Endothelial cell of umbilical vein (primary cell): Measurements from ENCODE around the gene ZNF548. TPM values are rescaled to one million over a fixed set of nuclear protein-coding genes. Genes with fewer than 3 reads are reported as not detected.
A peak's percentile ranks its signal among the peaks of the same experiment; 100 is the strongest.

Source experiments
- BruUV-seq: library from RNA; stranded (reverse); fragments of 400-500 nt; replicated peaks from 2 replicates; lab custom pipeline; 2021; lab: Mats Ljungman, UMichigan
- CTCF ChIA-PET: fragments of 300-600, 350-600 bp; sonication (Branson Sonifier 250); formaldehyde crosslinking; loops from one replicate; lab custom pipeline; 2021; ENCODE audit warnings: antibody characterized with exemption, inconsistent platforms; lab: Charles Lee
- POLR2A ChIA-PET: fragments of 300-600, 350-600 bp; sonication (Branson Sonifier 250); formaldehyde crosslinking; loops from one replicate; lab custom pipeline; 2021; ENCODE audit warnings: antibody characterized with exemption, inconsistent platforms; lab: Charles Lee
- DNase-seq: peaks from one replicate; pipeline ENCODE4 v3.0.0-alpha.2; 2011; ENCODE audit warnings: low read depth, low spot score
- FAIRE-seq: peaks from 2 replicates; lab custom pipeline; 2011; peaks lifted over from hg19 to GRCh38; lab: Jason Lieb, UNC
- H2AFZ ChIP-seq: 2 replicates; pipeline ENCODE4 v1.6.0; 2012; ENCODE audit warnings: low read depth, low read length, control low read depth, inconsistent platforms
- H3K27ac ChIP-seq: 2 replicates; pipeline ENCODE4 v1.5.1; 2011; ENCODE audit warnings: low read depth, mild to moderate bottlenecking, control low read depth, low read length, moderate library complexity; ENCODE audit not compliant: insufficient read depth
- H3K27me3 ChIP-seq, 2 experiments: 2 replicates each; pipeline versions ENCODE4 v1.6.0 to v1.6.1; 2011; ENCODE audit warnings: low read length in 2 of 2, mixed read lengths in 1 of 2; ENCODE audit not compliant: control insufficient read depth in 2 of 2, insufficient read depth in 2 of 2
- H3K36me3 ChIP-seq, 2 experiments: 2 replicates in 1 of 2; 3 replicates in 1 of 2; pipeline ENCODE4 v1.5.1; 2011; ENCODE audit warnings: low read length in 2 of 2, mild to moderate bottlenecking in 1 of 2, moderate library complexity in 1 of 2; ENCODE audit not compliant: control insufficient read depth in 2 of 2, insufficient read depth in 2 of 2; ENCODE audit errors: extremely low read depth in 1 of 2
- H3K4me1 ChIP-seq: 3 replicates; pipeline ENCODE4 v1.5.1; 2011; ENCODE audit warnings: mild to moderate bottlenecking, low read length; ENCODE audit not compliant: control insufficient read depth, insufficient read depth; ENCODE audit errors: extremely low read depth
- H3K4me2 ChIP-seq: 2 replicates; pipeline ENCODE4 v1.6.1; 2011; ENCODE audit warnings: low read length, control low read depth, mixed read lengths; ENCODE audit not compliant: insufficient read depth
- H3K4me3 ChIP-seq, 3 experiments: fragments of 200-600 bp in 1 of 3; sonication (generic), shearing (Covaris generic) in 1 of 3; replicated peaks in 1 of 3; 2 replicates each; pipeline ENCODE4 v1.5.1; 2011 to 2016; ENCODE audit warnings: control low read depth in 3 of 3, low read length in 3 of 3, mild to moderate bottlenecking in 2 of 3, inconsistent platforms in 1 of 3, low read depth in 1 of 3, moderate library complexity in 1 of 3; ENCODE audit not compliant: insufficient read depth in 1 of 3
- H3K79me2 ChIP-seq: 2 replicates; pipeline ENCODE4 v1.6.0; 2012; ENCODE audit warnings: low read length, inconsistent platforms; ENCODE audit not compliant: control insufficient read depth, insufficient read depth
- H3K9ac ChIP-seq: replicated peaks from 2 replicates; pipeline ENCODE3; 2011; ENCODE audit warnings: low read length, control low read depth; ENCODE audit not compliant: insufficient read depth; ENCODE audit errors: extremely low read depth
- H3K9me1 ChIP-seq: replicated peaks from 3 replicates; pipeline ENCODE4 v1.6.0; 2011; ENCODE audit warnings: mild to moderate bottlenecking, low read length; ENCODE audit not compliant: control insufficient read depth, insufficient read depth; ENCODE audit errors: extremely low read depth
- H3K9me3 ChIP-seq: replicated peaks from 2 replicates; pipeline ENCODE4 v1.5.1; 2012; ENCODE audit warnings: low read length, inconsistent platforms; ENCODE audit not compliant: control insufficient read depth, insufficient read depth
- H4K20me1 ChIP-seq: replicated peaks from 2 replicates; pipeline ENCODE3; 2011; ENCODE audit warnings: mild to moderate bottlenecking, low read length; ENCODE audit not compliant: control insufficient read depth, insufficient read depth; ENCODE audit errors: extremely low read depth
- CTCF ChIP-seq, 2 donors: IDR thresholded peaks; 1 replicate in 1 of 2; 2 replicates in 1 of 2; pipeline ENCODE4 v1.5.1; 2011; ENCODE audit warnings: low read length in 2 of 2, mild to moderate bottlenecking in 2 of 2, moderate library complexity in 2 of 2, control low read depth in 1 of 2, inconsistent platforms in 1 of 2, low read depth in 1 of 2; ENCODE audit not compliant: insufficient read depth in 1 of 2; ENCODE audit errors: extremely low read depth in 1 of 2
- EZH2 ChIP-seq: IDR thresholded peaks from 2 replicates; pipeline ENCODE4 v1.6.1; 2012; ENCODE audit warnings: borderline replicate concordance, low read depth, mild to moderate bottlenecking, moderate library complexity, low read length, inconsistent platforms; ENCODE audit not compliant: severe bottlenecking
- GATA2 ChIP-seq: IDR thresholded peaks from 2 replicates; pipeline ENCODE4 v1.7.0; 2011; ENCODE audit warnings: low read depth, mild to moderate bottlenecking, moderate library complexity, mixed read lengths, low read length; ENCODE audit not compliant: insufficient read length, insufficient read depth
- JUN ChIP-seq: IDR thresholded peaks from 2 replicates; pipeline ENCODE4 v1.6.1; 2011; ENCODE audit warnings: borderline replicate concordance, low read depth; ENCODE audit not compliant: insufficient read length, insufficient read depth
- MAX ChIP-seq: IDR thresholded peaks from 2 replicates; pipeline ENCODE4 v1.6.1; 2011; ENCODE audit not compliant: insufficient read depth, insufficient read length
- MYC ChIP-seq: IDR thresholded peaks from one replicate; pipeline ENCODE4 v1.6.1; 2011; ENCODE audit warnings: mild to moderate bottlenecking, low read depth, low read length
- POLR2A ChIP-seq: IDR thresholded peaks from 2 replicates; pipeline ENCODE4 v1.6.1; 2012; ENCODE audit warnings: low read depth, mild to moderate bottlenecking, control low read depth, low read length
- POLR2AphosphoS5 ChIP-seq: IDR thresholded peaks from 2 replicates; pipeline ENCODE4 v1.6.1; 2012; ENCODE audit warnings: low read depth, mild to moderate bottlenecking, control low read depth, low read length, moderate library complexity; ENCODE audit not compliant: insufficient read depth
- dilution Hi-C: fragments of 300-500 bp; cut with MboI; formaldehyde crosslinking; loops from one replicate; pipeline ENCODE4 v1.15.0; 2019; ENCODE audit warnings: low sequenced_read_pairs; ENCODE audit not compliant: extremely low pct_ligation_motif_present
- intact Hi-C: fragments of 100-400 bp; cut with micrococcal nuclease; formaldehyde crosslinking; loops from one replicate; pipeline ENCODE4 v1.10.0; 2022
- polyA plus RNA-seq, 4 experiments: library from polyadenylated mRNA; depleted of rRNA in 3 of 4; stranded (reverse) in 3 of 4; unstranded in 1 of 4; fragments of >200 nt; gene quantifications; 2 replicates each; pipeline versions ENCODE4 v1.2.1 to v1.2.3, GENCODE V29; 2011 to 2012; ENCODE audit warnings: missing spikeins in 1 of 4
- total RNA-seq: library from RNA; stranded (reverse); gene quantifications from 2 replicates; pipeline ENCODE4 v1.2.3, GENCODE V29; 2021

Gene ZNF548
- total and polyA plus RNA-seq, 2 donors (not counting 3 experiments of a cell fraction or from before 2014, with no cell fraction given) = 7.7 to 8.8 TPM

GRCh38 chr19:57389194-57389729, 392 bp upstream of the ZNF548 start:
- intact Hi-C loops (loop anchor here (1.0 kb wide), 7 partner anchors 22 to 225 kb away; partner anchors contain the start of genes TRAPPC2B, ZNF134, ZNF17 and ZNF304), dilution Hi-C loops (loop anchor here (10.0 kb wide), 1 partner anchor 204 kb away; no protein-coding TSS in a partner anchor)
- no peaks in the 10 kb centered on the region for H3K27me3 ChIP-seq
- TSS peak; percentile 85 for BruUV-seq
- DNase-seq (no peak), FAIRE-seq (no peak)
- H3K9me3 ChIP-seq = no peaks in the 10 kb centered on the region
- peaks cover 10% of the 10 kb centered on the region for H3K4me1 ChIP-seq
- H4K20me1 ChIP-seq = no peaks in the 10 kb centered on the region
- H3K79me2 ChIP-seq = peaks cover 3% of the 10 kb centered on the region
- ChIA-PET CTCF (interaction anchor here (0.8 to 1.1 kb wide), 6 partner anchors 21 to 98 kb away, joined by 3 to 5 read pairs (median 4); partner anchors contain the start of genes ZNF304 and ZNF419), POLR2A (interaction anchor here (0.7 kb wide), 1 partner anchor 39 kb away, joined by 3 read pairs; no protein-coding TSS in a partner anchor)
- H3K9me1 ChIP-seq = no peaks in the 10 kb centered on the region
- peak overlapping the region in 2 of 3 experiments; percentile 9 to 73 for H3K4me3 ChIP-seq
- peaks cover 0 to 3% of the 10 kb centered on the region in 2 experiments for H3K36me3 ChIP-seq
- H2AFZ ChIP-seq = peak overlapping the region; percentile 97
- H3K27ac ChIP-seq = no peak overlapping the region
- peak overlapping the region; percentile 2 for H3K9ac ChIP-seq
- no peak for TF ChIP-seq MAX
- no peak for TF ChIP-seq MYC
- TF ChIP-seq CTCF (IDR thresholded peaks at IDR 0.05; ENCODE audit: extremely low read depth in 1 of 2, insufficient read depth in 1 of 2, low read depth in 1 of 2, low read length in 2 of 2) = no peak
- TF ChIP-seq GATA2 = no peak
- no peak for TF ChIP-seq EZH2
- TF ChIP-seq JUN = no peak
- no peak for TF ChIP-seq POLR2A
- no peak for TF ChIP-seq POLR2AphosphoS5
- peak overlapping the region; percentile 32 for H3K4me2 ChIP-seq
